ENCODE data around the gene SLC24A3.

The SLC24A3 gene

DNA sequence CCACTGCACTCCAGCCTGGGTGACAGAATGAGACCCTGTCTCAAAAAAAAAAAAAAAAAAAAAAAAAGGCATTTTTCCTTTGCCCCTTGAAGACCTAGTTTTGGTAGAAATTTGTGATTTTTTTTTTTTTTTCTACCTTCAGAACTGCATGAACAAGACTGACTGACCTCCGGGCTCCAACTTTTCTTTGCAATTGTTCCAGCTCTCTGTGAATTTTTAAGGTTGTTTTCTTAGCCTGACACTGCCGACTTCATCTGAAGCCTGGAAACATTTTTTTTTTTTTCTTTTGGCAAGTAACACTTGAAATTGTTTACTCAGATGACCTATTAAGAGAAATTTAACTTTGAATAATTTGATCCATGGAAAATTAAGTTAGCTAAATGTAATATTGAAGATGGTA is 73.0 kb downstream of the SLC24A3 start:
- Histone ChIP-seq H3K4me2 (ENCODE audit: insufficient read depth, low read length, poor library complexity, severe bottlenecking) (no peak overlapping the region), H3K14ac (ENCODE audit: low read length) (no peak overlapping the region), H4K8ac (ENCODE audit: low read depth, low read length) (no peak overlapping the region), H3K27me3 (ENCODE audit: control insufficient read depth in 3 of 3, insufficient read depth in 3 of 3, low read depth in 1 of 3, low read length in 3 of 3) (no peaks in the 10 kb centered on the region), H3K18ac (ENCODE audit: low read length) (no peak overlapping the region), H3K4ac (ENCODE audit: low read length) (no peak overlapping the region), H3K23ac (ENCODE audit: low read depth, low read length, poor library complexity) (no peak overlapping the region), H3K4me3 (ENCODE audit: low read length in 2 of 2) (no peak overlapping the region), H3K4me1 (ENCODE audit: control insufficient read depth in 2 of 2, insufficient read depth in 1 of 2, low read depth in 1 of 2, low read length in 2 of 2) (no peaks in the 10 kb centered on the region), H3K27ac (replicated peaks; ENCODE audit: low read length) (no peak overlapping the region), H3K36me3 (replicated peaks in 1 of 2; ENCODE audit: control insufficient read depth in 2 of 2, insufficient read depth in 2 of 2, low read length in 2 of 2) (no peaks in the 10 kb centered on the region), H3K9ac (ENCODE audit: low read depth, low read length, poor library complexity) (no peak overlapping the region), H2BK12ac (ENCODE audit: low read length) (no peak overlapping the region), H4K91ac (ENCODE audit: low read depth, low read length, poor library complexity) (no peak overlapping the region), H2BK120ac (ENCODE audit: low read depth, low read length) (no peak overlapping the region), H3K9me3 (replicated peaks in 1 of 2; ENCODE audit: control insufficient read depth in 2 of 2, insufficient read depth in 1 of 2, low read depth in 1 of 2, low read length in 2 of 2) (no peaks in the 10 kb centered on the region), H2BK5ac (ENCODE audit: low read length) (no peak overlapping the region), H3K79me1 (ENCODE audit: low read depth, low read length) (no peaks in the 10 kb centered on the region), H2BK15ac (ENCODE audit: low read length) (no peak overlapping the region), H2AK5ac (ENCODE audit: low read depth, low read length) (no peak overlapping the region), H2AFZ (ENCODE audit: low read length) (no peak overlapping the region)
- WGBS, 2 donors (ENCODE audit: extremely low coverage in 2 of 2, insufficient read length in 2 of 2, insufficient replicate concordance in 1 of 2), result no CpG with 5 or more reads among the region's 2 CpGs
- DNase-seq (ENCODE audit: low spot score), result no peak

DNA sequence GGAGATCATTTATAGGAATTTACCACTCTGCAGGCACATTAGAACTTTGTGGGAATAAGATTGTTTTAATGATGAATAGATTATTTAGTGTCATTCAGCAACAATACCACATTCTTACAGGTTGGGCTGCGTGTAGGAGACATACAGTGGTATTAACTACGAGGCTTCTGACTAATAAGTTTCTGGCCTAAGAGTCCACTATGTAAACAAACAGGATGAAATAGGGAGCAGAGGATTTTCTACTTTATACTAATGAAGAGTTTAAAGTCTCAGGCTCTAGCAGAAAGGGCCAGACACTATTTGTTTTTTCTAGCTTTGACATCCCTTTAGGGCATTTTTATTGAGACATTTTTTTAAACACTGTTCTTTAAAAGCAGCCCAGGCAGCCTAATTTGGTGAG is 75.6 kb downstream of the SLC24A3 start:
- Histone ChIP-seq H3K18ac (ENCODE audit: low read length) (no peak overlapping the region), H2BK12ac (ENCODE audit: low read length) (no peak overlapping the region), H3K4me3 (ENCODE audit: low read length in 2 of 2) (no peak overlapping the region), H2BK120ac (ENCODE audit: low read depth, low read length) (no peak overlapping the region), H3K14ac (ENCODE audit: low read length) (no peak overlapping the region), H3K79me1 (ENCODE audit: low read depth, low read length) (no peaks in the 10 kb centered on the region), H2BK15ac (ENCODE audit: low read length) (no peak overlapping the region), H3K4me1 (ENCODE audit: control insufficient read depth in 2 of 2, insufficient read depth in 1 of 2, low read depth in 1 of 2, low read length in 2 of 2) (no peaks in the 10 kb centered on the region), H2BK5ac (ENCODE audit: low read length) (no peak overlapping the region), H3K36me3 (replicated peaks in 1 of 2; ENCODE audit: control insufficient read depth in 2 of 2, insufficient read depth in 2 of 2, low read length in 2 of 2) (no peaks in the 10 kb centered on the region), H3K27ac (replicated peaks; ENCODE audit: low read length) (no peak overlapping the region), H4K8ac (ENCODE audit: low read depth, low read length) (no peak overlapping the region), H3K23ac (ENCODE audit: low read depth, low read length, poor library complexity) (no peak overlapping the region), H3K9me3 (replicated peaks in 1 of 2; ENCODE audit: control insufficient read depth in 2 of 2, insufficient read depth in 1 of 2, low read depth in 1 of 2, low read length in 2 of 2) (no peaks in the 10 kb centered on the region), H2AK5ac (ENCODE audit: low read depth, low read length) (no peak overlapping the region), H3K4ac (ENCODE audit: low read length) (no peak overlapping the region), H2AFZ (ENCODE audit: low read length) (no peak overlapping the region), H3K9ac (ENCODE audit: low read depth, low read length, poor library complexity) (no peak overlapping the region), H4K91ac (ENCODE audit: low read depth, low read length, poor library complexity) (no peak overlapping the region), H3K27me3 (ENCODE audit: control insufficient read depth in 3 of 3, insufficient read depth in 3 of 3, low read depth in 1 of 3, low read length in 3 of 3) (no peaks in the 10 kb centered on the region), H3K4me2 (ENCODE audit: insufficient read depth, low read length, poor library complexity, severe bottlenecking) (no peak overlapping the region)
- no peak for DNase-seq (ENCODE audit: low spot score)
- no CpG with 5 or more reads among the region's 2 CpGs for WGBS, 2 donors (ENCODE audit: extremely low coverage in 2 of 2, insufficient read length in 2 of 2, insufficient replicate concordance in 1 of 2)

DNA sequence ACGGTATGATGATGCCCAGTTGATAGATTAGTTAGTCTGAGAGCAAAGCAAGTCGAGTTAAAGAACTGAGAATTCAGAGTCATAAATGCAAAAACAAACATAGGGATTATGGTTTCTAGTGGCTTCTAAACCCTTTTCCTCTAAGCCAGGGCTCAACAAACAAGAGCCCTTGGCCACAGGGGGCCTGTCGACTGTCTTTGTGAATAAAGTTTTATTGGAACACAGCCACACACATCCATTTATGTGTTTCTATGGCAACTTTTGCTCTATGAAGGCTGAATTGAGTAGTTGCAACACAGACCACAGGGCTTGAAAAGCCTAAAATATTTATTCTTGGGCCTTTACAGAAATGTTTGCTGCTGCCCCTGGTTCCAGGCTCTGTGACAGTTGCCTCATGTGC is 76.2 kb downstream of the SLC24A3 start:
- Histone ChIP-seq H3K4me1 (ENCODE audit: control insufficient read depth in 2 of 2, insufficient read depth in 1 of 2, low read depth in 1 of 2, low read length in 2 of 2) (no peaks in the 10 kb centered on the region), H4K91ac (ENCODE audit: low read depth, low read length, poor library complexity) (no peak overlapping the region), H3K9me3 (replicated peaks in 1 of 2; ENCODE audit: control insufficient read depth in 2 of 2, insufficient read depth in 1 of 2, low read depth in 1 of 2, low read length in 2 of 2) (no peaks in the 10 kb centered on the region), H3K4me2 (ENCODE audit: insufficient read depth, low read length, poor library complexity, severe bottlenecking) (no peak overlapping the region), H3K36me3 (replicated peaks in 1 of 2; ENCODE audit: control insufficient read depth in 2 of 2, insufficient read depth in 2 of 2, low read length in 2 of 2) (no peaks in the 10 kb centered on the region), H3K4ac (ENCODE audit: low read length) (no peak overlapping the region), H3K23ac (ENCODE audit: low read depth, low read length, poor library complexity) (no peak overlapping the region), H3K79me1 (ENCODE audit: low read depth, low read length) (no peaks in the 10 kb centered on the region), H2BK120ac (ENCODE audit: low read depth, low read length) (no peak overlapping the region), H3K4me3 (ENCODE audit: low read length in 2 of 2) (no peak overlapping the region), H3K18ac (ENCODE audit: low read length) (no peak overlapping the region), H3K9ac (ENCODE audit: low read depth, low read length, poor library complexity) (no peak overlapping the region), H2AK5ac (ENCODE audit: low read depth, low read length) (no peak overlapping the region), H4K8ac (ENCODE audit: low read depth, low read length) (no peak overlapping the region), H2BK15ac (ENCODE audit: low read length) (no peak overlapping the region), H3K27me3 (ENCODE audit: control insufficient read depth in 3 of 3, insufficient read depth in 3 of 3, low read depth in 1 of 3, low read length in 3 of 3) (no peaks in the 10 kb centered on the region), H3K14ac (ENCODE audit: low read length) (no peak overlapping the region), H2AFZ (ENCODE audit: low read length) (no peak overlapping the region), H2BK12ac (ENCODE audit: low read length) (no peak overlapping the region), H3K27ac (replicated peaks; ENCODE audit: low read length) (no peak overlapping the region), H2BK5ac (ENCODE audit: low read length) (no peak overlapping the region)
- no CpG with 5 or more reads among the region's 3 CpGs for WGBS, 2 donors (ENCODE audit: extremely low coverage in 2 of 2, insufficient read length in 2 of 2, insufficient replicate concordance in 1 of 2)
- DNase-seq (ENCODE audit: low spot score), result no peak

DNA sequence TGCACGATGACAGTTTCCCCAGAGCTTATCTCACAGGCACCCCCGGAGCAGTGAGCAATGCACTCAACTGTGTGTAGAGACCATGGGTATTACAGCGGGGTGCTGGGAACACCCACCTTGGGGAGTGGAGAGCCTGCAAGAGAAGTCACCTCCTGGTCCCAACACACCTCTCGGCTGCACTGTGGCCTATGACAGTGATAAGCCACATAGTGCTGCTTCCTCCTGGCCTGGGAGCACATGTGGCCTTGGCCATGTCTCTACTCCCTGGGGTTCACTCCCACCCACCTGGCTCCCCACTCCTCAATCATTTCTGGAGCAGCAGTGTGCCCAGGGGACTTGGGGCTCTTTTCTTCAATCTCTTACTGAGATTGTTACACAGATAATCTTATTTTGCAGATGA is 77.0 kb downstream of the SLC24A3 start:
- H2AFZ ChIP-seq (ENCODE audit: low read length), result no peak overlapping the region
- H3K4me2 ChIP-seq (ENCODE audit: insufficient read depth, low read length, poor library complexity, severe bottlenecking), result no peak overlapping the region
- H3K4me3 ChIP-seq (ENCODE audit: low read length in 2 of 2), result no peak overlapping the region
- WGBS, 2 donors (ENCODE audit: extremely low coverage in 2 of 2, insufficient read length in 2 of 2, insufficient replicate concordance in 1 of 2), result no CpG with 5 or more reads among the region's 4 CpGs
- no peaks in the 10 kb centered on the region for H3K27me3 ChIP-seq (ENCODE audit: control insufficient read depth in 3 of 3, insufficient read depth in 3 of 3, low read depth in 1 of 3, low read length in 3 of 3)
- H2BK120ac ChIP-seq (ENCODE audit: low read depth, low read length), result no peak overlapping the region
- H4K8ac ChIP-seq (ENCODE audit: low read depth, low read length), result no peak overlapping the region
- H3K79me1 ChIP-seq (ENCODE audit: low read depth, low read length), result no peaks in the 10 kb centered on the region
- H3K23ac ChIP-seq (ENCODE audit: low read depth, low read length, poor library complexity), result no peak overlapping the region
- H2BK12ac ChIP-seq (ENCODE audit: low read length), result no peak overlapping the region
- no peak overlapping the region for H3K27ac ChIP-seq (replicated peaks; ENCODE audit: low read length)
- H3K18ac ChIP-seq (ENCODE audit: low read length), result no peak overlapping the region
- H3K36me3 ChIP-seq (replicated peaks in 1 of 2; ENCODE audit: control insufficient read depth in 2 of 2, insufficient read depth in 2 of 2, low read length in 2 of 2), result no peaks in the 10 kb centered on the region
- H3K9me3 ChIP-seq (replicated peaks in 1 of 2; ENCODE audit: control insufficient read depth in 2 of 2, insufficient read depth in 1 of 2, low read depth in 1 of 2, low read length in 2 of 2), result no peaks in the 10 kb centered on the region
- H2BK5ac ChIP-seq (ENCODE audit: low read length), result no peak overlapping the region
- H2AK5ac ChIP-seq (ENCODE audit: low read depth, low read length), result no peak overlapping the region
- no peak overlapping the region for H3K9ac ChIP-seq (ENCODE audit: low read depth, low read length, poor library complexity)
- DNase-seq (ENCODE audit: low spot score), result no peak
- H2BK15ac ChIP-seq (ENCODE audit: low read length), result no peak overlapping the region
- no peaks in the 10 kb centered on the region for H3K4me1 ChIP-seq (ENCODE audit: control insufficient read depth in 2 of 2, insufficient read depth in 1 of 2, low read depth in 1 of 2, low read length in 2 of 2)
- H4K91ac ChIP-seq (ENCODE audit: low read depth, low read length, poor library complexity), result no peak overlapping the region
- H3K4ac ChIP-seq (ENCODE audit: low read length), result no peak overlapping the region
- H3K14ac ChIP-seq (ENCODE audit: low read length), result no peak overlapping the region
